Endometrial microvascular endothelial cells (primary cell): ENCODE data around the gene COL20A1. TPM values are rescaled to one million over a fixed set of nuclear protein-coding genes. Genes with fewer than 3 reads are reported as not detected.

Experiments used
- in situ Hi-C: cut with HindIII; loops from 2 replicates; pipeline ENCODE4 v1.10.0; 2017; ENCODE audit warnings: low sequenced_read_pairs, low pct_unique_long_range_greater_than_20kb; ENCODE audit errors: inconsistent ontology term
- total RNA-seq: library from RNA; depleted of rRNA; stranded (reverse); fragments of >200 nt; gene quantifications from one replicate; pipeline ENCODE4 v1.2.3, GENCODE V29; 2015; ENCODE audit errors: inconsistent ontology term

COL20A1 gene
- total RNA-seq, 1 donor from 2014 or later: not detected

- in situ Hi-C loops: loop anchor here (10.0 to 25.0 kb wide), 2 partner anchors 62 to 100 kb away; no protein-coding TSS in a partner anchor
Measured at GRCh38 chr20:63286781-63287696, 5.9 kb upstream of the COL20A1 start.

- in situ Hi-C loops: loop anchor here (10.0 to 25.0 kb wide), 2 partner anchors 63 to 99 kb away; no protein-coding TSS in a partner anchor
Measured at GRCh38 chr20:63287697-63288580, 5.0 kb upstream of the COL20A1 start.

- in situ Hi-C loops: loop anchor here (10.0 to 25.0 kb wide), 2 partner anchors 64 to 99 kb away; no protein-coding TSS in a partner anchor
Measured at GRCh38 chr20:63288581-63289251, 4.3 kb upstream of the COL20A1 start.

- in situ Hi-C loops: loop anchor here (10.0 to 25.0 kb wide), 2 partner anchors 65 to 98 kb away; no protein-coding TSS in a partner anchor
Measured at GRCh38 chr20:63289311-63290135, 3.5 kb upstream of the COL20A1 start.

GRCh38 chr20:63290136-63290676, 2.8 kb upstream of the COL20A1 start:
- in situ Hi-C loops: loop anchor here (25.0 kb wide), 1 partner anchor 97 kb away; no protein-coding TSS in a partner anchor

- in situ Hi-C loops: loop anchor here (25.0 kb wide), 1 partner anchor 96 kb away; no protein-coding TSS in a partner anchor
Measured at GRCh38 chr20:63290677-63291472, 2.1 kb upstream of the COL20A1 start.

GRCh38 chr20:63291811-63292210, 1.2 kb upstream of the COL20A1 start:
- in situ Hi-C loops: loop anchor here (25.0 kb wide), 1 partner anchor 95 kb away; no protein-coding TSS in a partner anchor

- in situ Hi-C loops: loop anchor here (25.0 kb wide), 1 partner anchor 95 kb away; no protein-coding TSS in a partner anchor
Measured at GRCh38 chr20:63292292-63292701, 689 bp upstream of the COL20A1 start.

GRCh38 chr20:63293456-63293855, 470 bp downstream of the COL20A1 start:
- in situ Hi-C loops: loop anchor here (25.0 kb wide), 1 partner anchor 94 kb away; no protein-coding TSS in a partner anchor

GRCh38 chr20:63293871-63294535, 1.0 kb downstream of the COL20A1 start:
- in situ Hi-C loops: loop anchor here (25.0 kb wide), 1 partner anchor 93 kb away; no protein-coding TSS in a partner anchor

- in situ Hi-C loops: loop anchor here (25.0 kb wide), 1 partner anchor 93 kb away; no protein-coding TSS in a partner anchor
Measured at GRCh38 chr20:63294536-63294900, 1.5 kb downstream of the COL20A1 start.

- in situ Hi-C loops: loop anchor here (25.0 kb wide), 1 partner anchor 92 kb away; no protein-coding TSS in a partner anchor
Measured at GRCh38 chr20:63295018-63295417, 2.0 kb downstream of the COL20A1 start.

GRCh38 chr20:63295422-63295821, 2.4 kb downstream of the COL20A1 start:
- in situ Hi-C loops: loop anchor here (25.0 kb wide), 1 partner anchor 92 kb away; no protein-coding TSS in a partner anchor

GRCh38 chr20:63295846-63296245, 2.9 kb downstream of the COL20A1 start:
- in situ Hi-C loops: loop anchor here (25.0 kb wide), 1 partner anchor 91 kb away; no protein-coding TSS in a partner anchor

- in situ Hi-C loops: loop anchor here (25.0 kb wide), 1 partner anchor 91 kb away; no protein-coding TSS in a partner anchor
Measured at GRCh38 chr20:63296531-63297299, 3.7 kb downstream of the COL20A1 start.
